Gastrocnemius medialis (tissue), 4 donors: Measurements from ENCODE around the gene RPL22. TPM values are rescaled to one million over a fixed set of nuclear protein-coding genes. Genes with fewer than 3 reads are reported as not detected.

ENCODE experiments used
- ATAC-seq, 2 donors: fragments of 150-250 bp; one replicate each; pipeline ENCODE4 v1.9.1; 2016
- DNase-seq, 2 donors: peaks; one replicate each; pipeline ENCODE4 v3.0.0-alpha.2; 2019
- H3K27ac ChIP-seq, 4 donors: fragments of 200-600 bp; sonication (generic); 1 replicate in 1 of 4; 2 replicates in 3 of 4; pipeline ENCODE4 v1.5.1; 2016 to 2018; ENCODE audit warnings: mild to moderate bottlenecking in 2 of 4, moderate library complexity in 1 of 4
- H3K27me3 ChIP-seq, 3 donors: fragments of 200-600 bp; sonication (generic) in 2 of 3; 1 replicate in 1 of 3; 2 replicates in 2 of 3; pipeline versions ENCODE4 v1.5.1 to v1.6.0; 2016 to 2019; ENCODE audit warnings: mild to moderate bottlenecking in 1 of 3, moderate library complexity in 1 of 3
- H3K36me3 ChIP-seq, 2 donors: fragments of 200-600 bp; sonication (generic) in 1 of 2; one replicate each; pipeline ENCODE4 v1.5.1; 2017 to 2018
- H3K4me1 ChIP-seq, 2 donors: fragments of 200-600 bp; sonication (generic) in 1 of 2; one replicate each; pipeline ENCODE4 v1.5.1; 2016 to 2017; ENCODE audit warnings: mild to moderate bottlenecking in 2 of 2
- H3K4me3 ChIP-seq, 4 donors: fragments of 200-600 bp; sonication (generic) in 3 of 4; 1 replicate in 1 of 4; 2 replicates in 3 of 4; pipeline ENCODE4 v1.5.1; 2016 to 2019; ENCODE audit warnings: mild to moderate bottlenecking in 2 of 4
- H3K9me3 ChIP-seq, 3 donors: fragments of 200-600 bp; sonication (generic) in 2 of 3; 1 replicate in 1 of 3; 2 replicates in 2 of 3; pipeline ENCODE4 v1.5.1; 2016 to 2019
- POLR2A ChIP-seq, 2 donors: fragments of 450-650 bp; IDR thresholded peaks; one replicate each; pipeline ENCODE4 v1.6.1; 2017; ENCODE audit warnings: antibody characterized with exemption in 2 of 2, mild to moderate bottlenecking in 2 of 2, moderate library complexity in 2 of 2
- in situ Hi-C, 4 donors: fragments of 200-750 bp; cut with MboI; loops; one replicate each; pipeline versions ENCODE4 v1.15.0 to v1.8.0; 2017; ENCODE audit warnings: low sequenced_read_pairs in 4 of 4
- intact Hi-C: fragments of 100-400 bp; cut with DNase I; formaldehyde crosslinking; loops from one replicate; pipeline ENCODE4 v1.15.1; 2023; ENCODE audit warnings: low total_unique reads
- total RNA-seq, 4 donors: library from RNA; depleted of rRNA; stranded (reverse); fragments of >200 nt; gene quantifications; one replicate each; pipeline versions ENCODE4 v1.1.0 to v1.2.3, GENCODE V29; 2016
- TF ChIP-seq, protein P1 (sequence below), 5 experiments: fragments of 450-650 bp in 3 of 5; fragments of 200-600 bp in 2 of 5; sonication (generic) in 2 of 5; IDR thresholded peaks in 4 of 5; conservative IDR thresholded peaks in 1 of 5; 1 replicate in 4 of 5; 2 replicates in 1 of 5; pipeline ENCODE4 v1.5.1; 2016 to 2019; ENCODE audit warnings: antibody characterized with exemption in 5 of 5, mild to moderate bottlenecking in 3 of 5, moderate library complexity in 3 of 5

The RPL22 gene
- total RNA-seq, 4 donors from 2014 or later: 95.2 to 132 (median 121) TPM

GRCh38 chr1:6144175-6144574, 55.2 kb downstream of the RPL22 start:
- peaks cover 16 to 35% (median 27%) of the 10 kb centered on the region in 3 donors for H3K27me3 ChIP-seq

DNA sequence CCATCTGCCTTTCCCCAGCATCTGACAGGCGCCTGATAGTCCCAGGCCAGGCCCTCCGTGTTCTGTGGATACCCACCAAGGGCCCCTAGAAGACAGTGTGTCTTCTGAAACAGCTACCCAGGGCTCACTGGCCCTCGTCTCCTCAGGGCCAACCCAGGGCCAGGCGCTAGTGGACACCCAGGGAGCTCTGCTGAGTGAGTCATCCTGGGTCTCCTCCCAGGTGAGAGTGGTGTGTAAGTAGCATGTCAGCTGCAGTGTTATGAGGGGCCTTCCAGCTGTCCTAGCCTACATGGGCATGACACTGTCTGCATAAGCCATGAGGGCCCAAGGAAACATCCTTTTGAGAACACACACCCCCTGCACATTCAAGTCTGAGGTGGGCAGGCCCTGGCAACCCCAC, 56.0 kb downstream of the RPL22 start:
- peaks cover 14 to 27% (median 19%) of the 10 kb centered on the region in 3 donors for H3K27me3 ChIP-seq
- H3K4me3 ChIP-seq: no peak overlapping the region
- ATAC-seq (no peak), DNase-seq (no peak)
- no peaks in the 10 kb centered on the region for H3K36me3 ChIP-seq
- TF ChIP-seq, protein P1, sequence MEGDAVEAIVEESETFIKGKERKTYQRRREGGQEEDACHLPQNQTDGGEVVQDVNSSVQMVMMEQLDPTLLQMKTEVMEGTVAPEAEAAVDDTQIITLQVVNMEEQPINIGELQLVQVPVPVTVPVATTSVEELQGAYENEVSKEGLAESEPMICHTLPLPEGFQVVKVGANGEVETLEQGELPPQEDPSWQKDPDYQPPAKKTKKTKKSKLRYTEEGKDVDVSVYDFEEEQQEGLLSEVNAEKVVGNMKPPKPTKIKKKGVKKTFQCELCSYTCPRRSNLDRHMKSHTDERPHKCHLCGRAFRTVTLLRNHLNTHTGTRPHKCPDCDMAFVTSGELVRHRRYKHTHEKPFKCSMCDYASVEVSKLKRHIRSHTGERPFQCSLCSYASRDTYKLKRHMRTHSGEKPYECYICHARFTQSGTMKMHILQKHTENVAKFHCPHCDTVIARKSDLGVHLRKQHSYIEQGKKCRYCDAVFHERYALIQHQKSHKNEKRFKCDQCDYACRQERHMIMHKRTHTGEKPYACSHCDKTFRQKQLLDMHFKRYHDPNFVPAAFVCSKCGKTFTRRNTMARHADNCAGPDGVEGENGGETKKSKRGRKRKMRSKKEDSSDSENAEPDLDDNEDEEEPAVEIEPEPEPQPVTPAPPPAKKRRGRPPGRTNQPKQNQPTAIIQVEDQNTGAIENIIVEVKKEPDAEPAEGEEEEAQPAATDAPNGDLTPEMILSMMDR (IDR thresholded peaks at IDR 0.05 in 4 of 5, conservative IDR thresholded peaks at IDR 0.05 in 1 of 5): no peak
- no peak for TF ChIP-seq POLR2A (IDR thresholded peaks at IDR 0.05)
- intact Hi-C loops: no loop called here
- H3K27ac ChIP-seq: no peak overlapping the region
- H3K9me3 ChIP-seq: no peaks in the 10 kb centered on the region
- in situ Hi-C loops: no loop called here
- peaks cover 0 to 3% of the 10 kb centered on the region in 2 donors for H3K4me1 ChIP-seq

More at GRCh38 chr1:6144175-6144574, 55.2 kb downstream of the RPL22 start:
- Histone ChIP-seq H3K4me3 (no peak overlapping the region), H3K9me3 (no peaks in the 10 kb centered on the region), H3K27ac (no peak overlapping the region), H3K36me3 (no peaks in the 10 kb centered on the region), H3K4me1 (peaks cover 0 to 3% of the 10 kb centered on the region in 2 donors)
- TF ChIP-seq, protein P1 (IDR thresholded peaks at IDR 0.05 in 4 of 5, conservative IDR thresholded peaks at IDR 0.05 in 1 of 5): no peak
- DNase-seq (no peak), ATAC-seq (no peak)
- intact Hi-C loops (no loop called here), in situ Hi-C loops (no loop called here)

DNA sequence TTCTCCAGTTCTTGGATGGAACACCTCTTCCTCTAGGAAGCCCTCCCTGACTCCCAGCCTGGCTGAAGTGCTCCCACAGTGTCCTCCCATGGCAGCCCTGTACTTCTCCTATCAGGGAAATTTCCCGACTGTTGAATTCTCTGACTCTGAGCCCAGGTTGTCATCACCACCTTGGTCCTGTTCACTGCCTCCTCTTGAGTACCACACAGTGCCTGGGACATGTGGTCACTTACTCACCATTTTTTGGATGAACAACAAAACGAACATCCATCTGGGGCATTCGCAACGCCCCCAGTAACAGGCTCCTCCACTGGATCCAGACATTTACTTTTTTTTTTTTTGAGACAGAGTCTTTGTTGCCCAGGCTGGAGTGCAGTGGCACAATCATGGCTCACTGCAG, 56.7 kb downstream of the RPL22 start:
- Histone ChIP-seq H3K27me3 (peaks cover 7 to 20% (median 12%) of the 10 kb centered on the region in 3 donors), H3K9me3 (no peaks in the 10 kb centered on the region), H3K4me1 (peaks cover 0 to 3% of the 10 kb centered on the region in 2 donors), H3K27ac (no peak overlapping the region), H3K4me3 (no peak overlapping the region), H3K36me3 (no peaks in the 10 kb centered on the region)
- ATAC-seq (no peak), DNase-seq (no peak)
- intact Hi-C loops (no loop called here), in situ Hi-C loops (no loop called here)
- no peak for TF ChIP-seq POLR2A (IDR thresholded peaks at IDR 0.05)

DNA sequence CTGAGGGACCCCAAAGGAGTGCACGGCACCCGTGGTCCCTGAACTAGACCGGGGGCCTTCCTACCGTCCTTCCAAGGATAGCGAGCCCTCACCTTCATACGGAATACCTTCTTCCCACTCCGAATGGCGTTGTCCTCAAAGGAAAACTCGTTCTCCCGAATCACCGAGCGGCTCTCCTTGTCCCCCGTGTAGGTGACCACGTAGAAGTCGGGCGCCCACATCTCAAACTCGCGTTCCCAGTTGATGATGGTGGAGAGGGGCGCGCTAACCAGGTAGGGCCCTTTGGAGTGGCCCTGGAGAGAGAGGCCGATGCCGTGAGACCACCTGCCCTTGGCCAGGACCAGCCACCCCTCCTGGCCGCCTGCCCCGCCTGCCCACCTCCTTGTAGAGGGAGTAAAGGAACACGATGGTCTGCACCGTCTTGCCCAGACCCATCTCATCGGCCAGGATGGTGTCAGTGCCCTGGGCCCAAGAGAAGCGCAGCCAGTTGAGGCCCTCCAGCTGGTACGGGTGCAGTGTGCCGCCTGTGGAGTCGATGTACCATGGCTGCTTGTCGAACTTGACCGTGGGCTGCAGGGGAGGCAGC, 57.3 kb downstream of the RPL22 start:
- Histone ChIP-seq H3K36me3 (no peaks in the 10 kb centered on the region), H3K27ac (no peak overlapping the region), H3K4me1 (peaks cover 0 to 3% of the 10 kb centered on the region in 2 donors), H3K4me3 (no peak overlapping the region), H3K9me3 (no peaks in the 10 kb centered on the region), H3K27me3 (peaks cover 3 to 14% (median 6%) of the 10 kb centered on the region in 3 donors)
- DNase-seq (no peak), ATAC-seq (no peak)
- in situ Hi-C loops (no loop called here), intact Hi-C loops (no loop called here)
- TF ChIP-seq, protein P1 (IDR thresholded peaks at IDR 0.05 in 4 of 5, conservative IDR thresholded peaks at IDR 0.05 in 1 of 5): no peak
- TF ChIP-seq POLR2A (IDR thresholded peaks at IDR 0.05): no peak

- intact Hi-C loops: no loop called here
- TF ChIP-seq POLR2A (IDR thresholded peaks at IDR 0.05): no peak
- TF ChIP-seq, protein P1 (IDR thresholded peaks at IDR 0.05 in 4 of 5, conservative IDR thresholded peaks at IDR 0.05 in 1 of 5): no peak
- in situ Hi-C loops: no loop called here
- DNase-seq: no peak
- Histone ChIP-seq H3K36me3 (no peaks in the 10 kb centered on the region), H3K4me1 (peaks cover 0 to 3% of the 10 kb centered on the region in 2 donors), H3K4me3 (no peak overlapping the region), H3K27me3 (peaks cover 0 to 9% (median 2%) of the 10 kb centered on the region in 3 donors), H3K9me3 (no peaks in the 10 kb centered on the region), H3K27ac (no peak overlapping the region)
- no peak for ATAC-seq
These were observed 57.8 kb downstream of the RPL22 start for GRCh38 chr1:6141592-6141991.
